Ascending aorta (tissue), 2 donors: ENCODE measurements around the gene FNTB. TPM values are rescaled to one million over a fixed set of nuclear protein-coding genes. Genes with fewer than 3 reads are reported as not detected.

ENCODE experiments used
- DNase-seq, 2 donors: peaks; one replicate each; pipeline ENCODE4 v3.0.0-alpha.2; 2019; ENCODE audit warnings: low spot score in 2 of 2
- H3K27ac ChIP-seq, 2 donors: fragments of 200-600 bp; sonication (generic); one replicate each; pipeline ENCODE4 v1.5.1; 2016 to 2017; ENCODE audit warnings: mild to moderate bottlenecking in 1 of 2
- H3K27me3 ChIP-seq: fragments of 200-600 bp; sonication (generic); one replicate; pipeline ENCODE4 v1.5.1; 2017
- H3K36me3 ChIP-seq, 2 donors: fragments of 200-600 bp; sonication (generic); one replicate each; pipeline ENCODE4 v1.5.1; 2016
- H3K4me1 ChIP-seq, 2 donors: fragments of 200-600 bp; sonication (generic); one replicate each; pipeline ENCODE4 v1.5.1; 2016 to 2017; ENCODE audit warnings: mild to moderate bottlenecking in 1 of 2
- H3K4me3 ChIP-seq, 2 donors: fragments of 200-600 bp; sonication (generic); one replicate each; pipeline ENCODE4 v1.5.1; 2016 to 2017; ENCODE audit warnings: mild to moderate bottlenecking in 1 of 2
- H3K9me3 ChIP-seq, 2 donors: fragments of 200-600 bp; sonication (generic); one replicate each; pipeline ENCODE4 v1.5.1; 2016
- intact Hi-C: fragments of 100-400 bp; cut with DNase I; formaldehyde crosslinking; loops from one replicate; pipeline ENCODE4 v1.15.1; 2023
- total RNA-seq: library from RNA; depleted of rRNA; stranded (reverse); fragments of >200 nt; gene quantifications from one replicate; pipeline ENCODE4 v1.1.0, GENCODE V29; 2016
- TF ChIP-seq, protein P1 (sequence below), 3 experiments: fragments of 200-600 bp in 2 of 3; fragments of 450-650 bp in 1 of 3; sonication (generic) in 2 of 3; IDR thresholded peaks; one replicate each; pipeline ENCODE4 v1.5.1; 2016 to 2019; ENCODE audit warnings: antibody characterized with exemption in 3 of 3, mild to moderate bottlenecking in 1 of 3, moderate library complexity in 1 of 3

Gene FNTB
- total RNA-seq, 1 donor from 2014 or later, result 13.9 TPM

DNA sequence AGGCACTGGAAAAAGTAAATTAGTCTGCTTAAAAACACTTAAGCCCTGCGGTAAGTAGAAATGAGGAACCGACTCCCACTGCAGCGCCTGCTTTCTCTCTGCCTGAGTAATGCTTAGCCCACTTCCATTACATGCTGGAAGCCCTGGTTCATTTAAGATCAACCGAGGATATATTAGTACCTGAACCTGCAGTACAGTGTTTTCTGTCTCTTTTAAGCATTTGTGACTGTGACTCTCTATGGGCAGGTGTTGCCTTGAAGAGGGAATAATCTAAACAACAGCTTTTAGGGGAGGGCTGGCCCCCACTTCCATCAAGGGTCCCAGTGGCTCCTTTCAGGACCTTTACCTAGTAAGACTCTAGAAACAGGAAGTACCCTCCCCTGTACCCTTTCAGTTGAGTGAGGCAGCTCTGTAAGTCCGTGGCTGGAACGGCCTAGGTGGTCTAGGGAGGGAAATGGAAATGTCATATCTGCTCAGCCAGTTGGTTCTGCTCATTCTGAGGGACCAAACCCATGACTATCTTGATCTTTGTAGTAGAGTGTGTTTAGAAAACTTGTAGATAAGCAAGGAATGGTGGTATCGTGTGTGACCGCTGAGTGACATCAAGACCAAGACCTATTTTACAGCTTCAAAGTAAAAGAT, 56.2 kb downstream of the FNTB start:
- no peak for DNase-seq
- Histone ChIP-seq H3K36me3 (peaks cover 21 to 28% of the 10 kb centered on the region in 2 donors), H3K4me3 (no peak overlapping the region), H3K4me1 (no peaks in the 10 kb centered on the region), H3K27ac (no peak overlapping the region), H3K9me3 (no peaks in the 10 kb centered on the region), H3K27me3 (no peaks in the 10 kb centered on the region)
- intact Hi-C loops, result no loop called here
- TF ChIP-seq, protein P1, sequence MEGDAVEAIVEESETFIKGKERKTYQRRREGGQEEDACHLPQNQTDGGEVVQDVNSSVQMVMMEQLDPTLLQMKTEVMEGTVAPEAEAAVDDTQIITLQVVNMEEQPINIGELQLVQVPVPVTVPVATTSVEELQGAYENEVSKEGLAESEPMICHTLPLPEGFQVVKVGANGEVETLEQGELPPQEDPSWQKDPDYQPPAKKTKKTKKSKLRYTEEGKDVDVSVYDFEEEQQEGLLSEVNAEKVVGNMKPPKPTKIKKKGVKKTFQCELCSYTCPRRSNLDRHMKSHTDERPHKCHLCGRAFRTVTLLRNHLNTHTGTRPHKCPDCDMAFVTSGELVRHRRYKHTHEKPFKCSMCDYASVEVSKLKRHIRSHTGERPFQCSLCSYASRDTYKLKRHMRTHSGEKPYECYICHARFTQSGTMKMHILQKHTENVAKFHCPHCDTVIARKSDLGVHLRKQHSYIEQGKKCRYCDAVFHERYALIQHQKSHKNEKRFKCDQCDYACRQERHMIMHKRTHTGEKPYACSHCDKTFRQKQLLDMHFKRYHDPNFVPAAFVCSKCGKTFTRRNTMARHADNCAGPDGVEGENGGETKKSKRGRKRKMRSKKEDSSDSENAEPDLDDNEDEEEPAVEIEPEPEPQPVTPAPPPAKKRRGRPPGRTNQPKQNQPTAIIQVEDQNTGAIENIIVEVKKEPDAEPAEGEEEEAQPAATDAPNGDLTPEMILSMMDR (IDR thresholded peaks at IDR 0.05), result no peak

DNA sequence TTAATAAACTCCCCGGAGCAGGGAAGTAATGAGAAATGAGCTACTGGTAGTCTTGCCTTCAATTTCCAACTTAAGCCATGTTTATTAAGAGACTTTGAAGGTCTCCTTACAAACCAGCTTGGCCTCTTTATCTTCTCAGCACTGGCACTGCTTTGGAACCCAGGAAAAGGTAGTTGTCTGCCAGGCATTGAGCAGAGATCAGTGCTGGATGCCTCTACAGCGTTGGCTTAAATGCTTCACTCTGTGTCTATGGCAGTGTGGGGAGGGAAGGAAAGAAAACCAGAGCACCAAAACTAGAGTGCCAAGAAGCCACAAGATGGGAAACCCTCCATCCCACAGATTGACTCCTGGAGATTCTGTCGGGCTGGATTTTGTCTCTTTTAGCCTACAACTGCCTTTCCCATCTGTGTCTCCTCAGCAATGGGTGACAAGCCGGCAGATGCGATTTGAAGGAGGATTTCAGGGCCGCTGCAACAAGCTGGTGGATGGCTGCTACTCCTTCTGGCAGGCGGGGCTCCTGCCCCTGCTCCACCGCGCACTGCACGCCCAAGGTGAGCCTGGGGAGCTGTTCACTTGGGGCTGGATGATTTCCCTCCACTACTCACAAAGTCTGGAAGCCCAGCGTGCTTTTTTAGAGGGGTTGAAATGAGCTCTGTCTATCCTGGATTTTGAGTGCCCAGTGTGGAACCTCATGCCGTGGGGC, 57.3 kb downstream of the FNTB start:
- H3K27ac ChIP-seq, result no peak overlapping the region
- H3K4me1 ChIP-seq, result no peaks in the 10 kb centered on the region
- H3K36me3 ChIP-seq, result peaks cover 21 to 28% of the 10 kb centered on the region in 2 donors
- DNase-seq, result no peak
- no peak overlapping the region for H3K4me3 ChIP-seq
- no peaks in the 10 kb centered on the region for H3K27me3 ChIP-seq
- H3K9me3 ChIP-seq, result no peaks in the 10 kb centered on the region
- TF ChIP-seq, protein P1 (IDR thresholded peaks at IDR 0.05), result no peak
- intact Hi-C loops, result no loop called here

DNA sequence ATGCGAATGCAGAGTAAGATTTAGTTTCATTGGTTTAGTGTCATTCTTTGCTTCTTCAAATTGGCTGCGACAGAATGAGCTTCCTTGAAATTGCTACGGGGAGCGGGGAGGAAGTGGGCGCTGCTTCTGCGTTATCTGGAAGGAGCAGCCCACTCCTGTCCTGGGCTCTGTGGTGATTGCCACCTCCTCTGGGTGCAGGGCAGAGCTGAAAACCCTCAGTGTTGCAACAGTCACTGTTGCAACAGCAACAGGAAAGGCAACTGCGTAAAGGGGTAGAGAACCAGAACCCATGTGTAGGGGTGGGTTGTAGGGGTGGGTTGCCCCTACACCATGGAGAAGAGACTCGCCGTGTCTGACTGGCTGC, 57.9 kb downstream of the FNTB start:
- Histone ChIP-seq H3K27ac (no peak overlapping the region), H3K27me3 (no peaks in the 10 kb centered on the region), H3K4me1 (no peaks in the 10 kb centered on the region), H3K9me3 (no peaks in the 10 kb centered on the region), H3K36me3 (peaks cover 21 to 28% of the 10 kb centered on the region in 2 donors), H3K4me3 (no peak overlapping the region)
- no peak for DNase-seq
- intact Hi-C loops, result no loop called here
- TF ChIP-seq, protein P1 (IDR thresholded peaks at IDR 0.05), result no peak

DNA sequence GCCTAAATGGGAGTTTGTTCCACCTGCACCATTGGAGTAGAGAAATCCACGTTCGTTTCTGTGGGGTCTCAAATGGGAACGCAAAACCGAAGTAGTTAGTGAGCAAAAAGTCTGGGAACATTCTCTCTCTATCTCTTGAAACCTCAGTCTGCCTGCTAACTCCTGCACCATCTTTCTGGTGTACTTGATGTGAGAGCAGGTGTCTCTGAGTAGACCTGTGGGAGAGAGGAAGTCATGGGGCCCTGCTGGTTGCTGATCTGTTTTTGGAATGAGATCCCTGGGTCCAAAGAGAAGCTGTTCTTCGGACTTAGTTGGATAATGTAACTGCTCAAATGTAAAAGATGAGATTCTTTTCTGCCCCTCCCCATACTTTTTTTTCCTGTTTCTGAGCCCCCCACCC, 58.3 kb downstream of the FNTB start:
- intact Hi-C loops, result no loop called here
- DNase-seq, result no peak
- H3K9me3 ChIP-seq, result no peaks in the 10 kb centered on the region
- H3K27me3 ChIP-seq, result no peaks in the 10 kb centered on the region
- H3K4me3 ChIP-seq, result no peak overlapping the region
- peaks cover 21 to 28% of the 10 kb centered on the region in 2 donors for H3K36me3 ChIP-seq
- TF ChIP-seq, protein P1 (IDR thresholded peaks at IDR 0.05), result no peak
- H3K4me1 ChIP-seq, result no peaks in the 10 kb centered on the region
- no peak overlapping the region for H3K27ac ChIP-seq

DNA sequence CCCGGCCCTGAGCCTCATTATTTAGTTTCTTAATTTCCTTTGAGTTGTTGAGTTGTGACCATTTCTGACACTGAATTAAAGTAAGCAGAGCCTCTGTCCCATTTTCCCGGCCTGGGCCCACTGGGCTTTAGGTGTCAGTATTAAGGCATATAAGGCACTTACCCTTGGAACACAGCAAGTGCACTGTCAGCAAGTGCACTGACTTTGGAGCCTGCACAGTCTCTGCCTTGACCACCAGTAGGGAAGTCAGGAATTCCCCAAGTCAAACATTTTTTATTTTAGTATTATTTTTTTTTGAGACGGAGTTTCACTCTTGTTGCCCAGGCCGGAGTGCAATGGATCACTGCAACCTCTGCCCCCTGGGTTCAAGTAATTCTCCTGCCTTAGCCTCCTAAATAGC, 59.0 kb downstream of the FNTB start:
- intact Hi-C loops, result no loop called here
- Histone ChIP-seq H3K4me3 (no peak overlapping the region), H3K36me3 (peaks cover 17 to 28% of the 10 kb centered on the region in 2 donors), H3K27me3 (no peaks in the 10 kb centered on the region), H3K9me3 (no peaks in the 10 kb centered on the region), H3K27ac (no peak overlapping the region), H3K4me1 (no peaks in the 10 kb centered on the region)
- no peak for DNase-seq
- TF ChIP-seq, protein P1 (IDR thresholded peaks at IDR 0.05), result no peak
